NK-92 (cell line): ENCODE results near the gene EFCAB5.
"Not testable (repeated sequence)": the region's sequence is repeated elsewhere in the genome, so short reads cannot be mapped to it uniquely, and the experiment has no call there.

Source experiments
- DNase-seq: peaks from one replicate; lab custom pipeline; 2025; ENCODE audit not compliant: unreplicated experiment; lab: John Stamatoyannopoulos, UW

Gene EFCAB5

DNA sequence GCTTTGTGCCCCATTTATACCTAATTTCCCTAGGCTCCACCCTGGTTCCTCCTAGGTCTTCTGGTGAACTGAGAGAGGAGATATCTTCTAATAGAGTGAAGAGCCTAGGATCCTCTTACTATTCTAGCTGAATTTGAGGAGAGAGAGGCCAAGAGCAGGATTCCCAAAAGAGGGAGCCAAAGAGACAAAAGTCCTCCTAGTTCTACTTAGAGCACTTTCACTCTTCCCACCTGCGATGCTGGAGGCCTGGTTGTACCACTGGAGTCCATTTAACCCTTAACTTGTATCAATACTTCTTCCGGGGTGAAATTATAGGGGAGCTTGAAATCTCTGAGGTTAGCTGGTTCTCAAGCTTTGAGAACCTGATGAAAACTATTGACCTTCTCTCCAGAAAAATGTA lies 8.1 kb upstream of the EFCAB5 start:
- DNase-seq, result no peak

DNA sequence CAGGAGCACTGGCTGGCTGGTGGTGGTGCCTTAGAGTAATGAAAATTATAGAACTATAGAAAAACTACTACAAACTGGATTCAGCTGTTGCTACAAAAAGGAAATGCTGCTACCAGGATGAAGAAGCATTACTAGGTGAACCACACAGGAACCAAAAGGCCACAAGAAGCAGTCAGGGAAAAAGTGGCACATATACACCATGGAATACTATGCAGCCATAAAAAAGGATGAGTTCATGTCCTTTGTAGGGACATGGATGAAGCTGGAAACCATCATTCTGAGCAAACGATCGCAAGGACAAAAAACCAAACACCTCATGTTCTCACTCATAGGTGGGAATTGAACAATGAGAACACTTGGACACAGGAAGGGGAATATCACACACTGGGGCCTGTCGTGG lies 5.5 kb upstream of the EFCAB5 start:
- DNase-seq, result not testable (repeated sequence)

DNA sequence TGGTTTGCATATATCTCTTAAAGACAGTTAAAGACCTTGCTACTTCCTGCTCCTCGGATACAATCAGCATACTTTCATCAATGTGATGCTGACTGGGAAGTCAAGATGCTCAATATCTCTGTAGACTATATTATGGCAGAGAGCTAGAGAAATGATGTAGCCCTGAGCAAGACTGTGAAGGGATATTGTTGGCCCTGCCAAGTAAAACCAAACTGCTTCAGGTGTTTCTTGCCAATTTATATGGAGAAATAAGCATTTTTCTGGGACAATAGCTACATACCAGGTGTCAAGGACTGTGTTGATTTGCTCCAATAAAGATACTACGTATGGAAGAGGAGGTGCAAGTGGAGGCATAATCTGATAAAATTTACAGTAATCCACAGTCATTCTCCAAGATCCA lies 4.7 kb upstream of the EFCAB5 start:
- DNase-seq, result no peak

DNA sequence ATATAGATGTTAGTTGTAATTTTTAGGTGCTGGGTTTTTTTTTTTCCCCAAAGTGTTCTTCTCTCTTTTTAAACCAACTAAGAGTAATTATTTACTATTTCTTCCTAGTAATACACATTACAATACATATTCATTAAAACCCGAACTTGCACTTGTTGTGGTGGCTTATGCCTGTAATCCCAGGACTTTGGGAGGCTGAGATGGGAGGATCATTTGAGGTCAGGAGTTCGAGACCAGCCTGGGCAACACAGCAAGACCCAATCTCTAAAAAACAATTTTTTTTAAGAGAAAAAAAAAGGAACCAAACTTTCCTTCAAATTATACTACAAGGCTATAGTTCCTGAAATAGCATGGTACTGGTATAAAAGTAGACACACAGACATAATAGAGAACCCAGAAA lies 3.8 kb downstream of the EFCAB5 start:
- no peak for DNase-seq

DNA sequence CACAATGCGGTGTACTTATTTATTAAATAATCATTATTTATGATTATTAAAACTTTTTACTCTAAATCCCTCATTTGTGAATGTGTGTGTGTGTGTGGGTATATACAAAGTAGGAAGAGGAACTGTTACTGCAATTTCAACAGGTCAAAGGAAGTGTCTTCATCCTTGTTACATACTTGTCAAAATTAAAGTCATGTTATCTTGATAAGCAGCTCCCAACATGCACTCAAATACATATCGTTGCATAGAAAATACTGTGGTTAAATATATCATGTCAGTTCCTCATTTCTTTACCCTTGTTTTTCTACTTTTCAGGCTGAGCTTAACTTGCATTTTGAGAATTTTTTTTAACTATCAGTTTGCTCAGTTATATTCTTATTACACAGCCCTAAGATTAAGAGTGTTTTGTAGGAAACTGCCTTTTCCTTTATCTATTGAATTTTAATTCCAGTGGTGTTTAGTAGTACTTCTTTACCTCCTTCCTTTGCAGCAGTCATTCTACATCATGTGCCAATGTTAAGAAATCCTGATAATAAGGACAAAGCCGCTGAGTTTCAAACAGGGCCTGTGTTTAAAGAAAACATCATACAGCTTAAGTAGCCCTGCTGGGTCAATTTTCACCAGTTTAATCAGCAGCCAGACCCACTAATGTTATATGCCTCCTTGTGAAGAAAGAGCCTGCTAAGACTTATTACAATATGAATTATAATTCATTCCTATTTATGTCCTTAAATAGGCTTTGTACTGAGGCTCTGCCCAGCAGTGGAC lies 7.2 kb downstream of the EFCAB5 start:
- no peak for DNase-seq

DNA sequence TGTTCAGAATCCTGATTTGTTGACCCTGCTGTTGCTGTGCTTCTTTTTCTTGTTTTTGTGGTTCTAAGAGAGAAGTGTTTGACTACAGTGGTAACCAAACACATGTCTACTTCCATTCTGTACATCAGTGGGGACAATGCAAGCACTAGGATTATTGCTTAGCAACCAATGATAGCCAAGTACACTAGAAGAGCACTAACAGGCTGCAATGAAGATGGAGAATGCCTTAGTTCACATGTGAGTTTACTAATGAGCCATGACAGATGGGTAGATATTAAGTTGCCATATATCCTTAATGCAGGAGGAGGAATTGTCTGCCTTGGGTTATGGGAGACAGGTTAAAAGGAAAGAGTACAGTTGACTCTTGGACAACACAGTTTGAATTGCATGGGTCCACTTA lies 8.3 kb downstream of the EFCAB5 start:
- DNase-seq, result no peak

DNA sequence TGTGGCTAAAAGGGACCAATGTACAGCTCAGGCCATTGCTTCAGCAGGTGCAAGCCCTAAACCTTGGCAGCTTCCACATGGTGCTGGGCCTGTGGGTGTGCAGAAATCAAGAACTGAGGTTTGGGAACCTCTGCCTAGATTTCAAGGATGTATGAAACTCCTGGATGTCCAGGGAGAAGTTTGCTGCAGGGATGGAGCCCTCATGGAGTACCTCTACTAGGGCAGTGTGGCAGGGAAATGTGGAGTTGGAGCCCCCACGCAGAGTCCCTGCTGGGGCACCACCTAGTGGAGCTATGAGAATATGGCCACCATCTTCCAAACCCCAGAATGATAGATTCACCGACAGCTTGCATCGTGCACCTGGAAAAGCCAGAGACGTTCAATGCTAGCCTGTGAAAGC lies 13.0 kb downstream of the EFCAB5 start:
- no peak for DNase-seq

DNA sequence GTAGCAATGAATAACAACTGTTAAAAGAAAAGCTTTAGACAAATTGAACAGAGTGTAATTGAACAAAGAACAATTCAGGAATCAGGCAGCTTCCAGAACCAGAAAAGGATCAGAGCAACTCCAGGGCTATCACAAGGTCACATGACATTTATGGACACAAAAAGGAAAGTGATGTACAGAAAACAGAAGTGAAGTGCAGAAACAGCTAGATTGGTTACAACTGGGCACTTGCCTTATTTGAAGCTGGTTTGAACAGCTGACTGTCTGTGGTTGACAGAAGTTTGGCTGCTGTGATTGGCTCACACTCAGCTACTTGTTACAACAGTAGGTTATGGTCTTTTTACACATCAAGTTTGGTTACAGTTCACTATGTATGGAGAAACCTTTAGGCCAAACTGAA lies 14.8 kb downstream of the EFCAB5 start:
- DNase-seq, result no peak

DNA sequence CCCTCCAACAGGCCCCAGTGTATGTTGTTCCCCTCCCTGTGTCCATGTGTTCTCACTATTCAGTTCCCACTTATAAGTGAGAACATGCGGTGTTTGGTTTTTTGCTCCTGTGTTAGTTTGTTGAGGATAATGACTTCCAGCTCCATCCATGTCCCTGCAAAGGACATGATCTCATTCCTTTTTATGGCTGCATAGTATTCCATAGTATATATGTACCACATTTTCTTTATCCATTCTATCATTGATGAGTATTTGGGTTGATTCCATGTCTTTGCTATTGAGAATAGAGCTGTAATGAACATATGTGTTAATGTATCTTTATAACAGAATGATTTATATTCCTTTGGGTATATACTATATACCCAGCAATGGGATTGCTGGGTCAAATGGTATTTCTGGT lies 16.1 kb downstream of the EFCAB5 start:
- not testable (repeated sequence) for DNase-seq

DNA sequence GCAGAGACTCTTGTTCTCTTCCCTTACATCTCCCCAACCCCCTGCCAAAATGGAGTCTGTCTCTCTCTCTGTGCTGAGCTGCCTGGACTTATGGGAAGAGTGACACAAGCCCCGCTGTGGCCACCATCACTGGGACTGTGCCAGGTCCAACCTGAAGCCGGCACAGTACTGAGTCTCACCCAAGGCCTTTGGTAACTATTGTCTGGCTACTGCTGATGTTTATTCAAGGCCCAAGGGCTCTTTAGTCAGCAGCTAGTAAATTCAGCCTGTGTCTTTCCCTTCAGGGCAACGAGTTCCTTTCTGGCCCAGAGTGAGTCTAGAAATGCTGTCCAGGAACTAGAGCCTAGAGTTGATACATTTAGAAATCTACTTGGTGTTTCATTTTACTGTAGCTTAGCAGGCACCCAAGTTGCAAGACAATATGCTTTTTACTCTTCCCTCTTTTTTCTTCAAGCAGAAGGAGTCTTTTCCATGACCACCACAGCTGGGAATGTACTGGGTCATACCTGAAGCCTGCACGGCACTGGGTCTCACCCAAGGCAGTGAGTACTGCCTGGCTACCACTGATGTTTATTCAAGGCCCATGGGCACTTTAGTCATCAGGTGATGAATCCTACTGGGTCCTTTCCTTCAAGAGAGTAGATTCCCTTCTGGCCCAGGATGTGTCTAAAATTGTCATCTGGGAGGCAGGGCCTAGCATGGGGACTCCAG lies 17.7 kb downstream of the EFCAB5 start:
- no peak for DNase-seq

DNA sequence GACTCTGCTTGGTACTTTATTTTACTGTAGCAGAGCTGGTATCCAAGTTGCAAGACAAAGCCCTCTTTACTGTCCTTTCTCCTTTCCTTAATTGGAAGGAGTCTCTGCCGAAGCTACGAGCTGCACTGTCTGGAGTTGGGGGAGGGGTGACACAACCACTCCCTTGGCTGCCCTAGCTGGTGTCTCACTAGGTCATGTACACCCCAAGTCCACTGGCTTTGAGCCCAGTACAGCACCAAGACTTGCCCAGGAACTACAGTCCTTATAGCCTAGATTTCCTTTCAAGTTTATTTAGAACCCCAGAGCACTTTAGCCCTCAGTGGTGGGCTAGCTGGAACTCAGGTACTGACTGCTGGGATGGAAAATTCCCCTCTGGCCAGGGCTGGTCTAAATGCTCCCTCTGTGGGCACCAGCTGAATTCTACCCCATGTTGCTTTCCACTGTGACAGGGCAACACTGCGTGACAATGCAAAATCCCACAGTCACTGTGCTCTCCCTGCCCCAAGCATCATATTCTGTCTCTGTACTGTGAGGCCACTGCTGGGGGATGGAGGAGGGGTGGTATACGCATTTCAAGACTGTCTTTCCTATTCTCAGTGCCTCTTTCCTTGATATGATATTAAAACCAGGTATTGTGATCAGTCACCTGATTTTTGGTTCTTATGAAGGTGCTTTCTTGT lies 18.4 kb downstream of the EFCAB5 start:
- DNase-seq, result no peak

DNA sequence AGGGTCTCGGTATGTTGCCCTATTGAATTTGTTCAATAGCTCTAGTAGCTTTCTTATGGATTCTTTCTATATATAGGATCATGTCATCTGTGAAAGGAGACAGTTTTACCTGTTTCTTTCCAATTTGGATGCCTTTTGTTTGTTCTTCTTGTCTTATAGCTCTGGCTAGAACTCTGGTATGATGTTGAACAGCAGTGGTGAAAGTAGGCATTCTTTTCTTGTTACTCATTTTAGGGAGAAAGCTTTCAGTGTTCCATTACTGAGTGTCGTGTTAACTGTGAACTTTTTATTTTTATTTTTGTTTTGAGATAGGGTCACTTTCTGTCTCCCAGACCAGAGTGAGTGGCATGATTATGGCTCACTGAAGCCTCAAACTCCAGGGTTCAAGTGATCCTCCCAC lies 21.2 kb downstream of the EFCAB5 start:
- DNase-seq, result no peak

DNA sequence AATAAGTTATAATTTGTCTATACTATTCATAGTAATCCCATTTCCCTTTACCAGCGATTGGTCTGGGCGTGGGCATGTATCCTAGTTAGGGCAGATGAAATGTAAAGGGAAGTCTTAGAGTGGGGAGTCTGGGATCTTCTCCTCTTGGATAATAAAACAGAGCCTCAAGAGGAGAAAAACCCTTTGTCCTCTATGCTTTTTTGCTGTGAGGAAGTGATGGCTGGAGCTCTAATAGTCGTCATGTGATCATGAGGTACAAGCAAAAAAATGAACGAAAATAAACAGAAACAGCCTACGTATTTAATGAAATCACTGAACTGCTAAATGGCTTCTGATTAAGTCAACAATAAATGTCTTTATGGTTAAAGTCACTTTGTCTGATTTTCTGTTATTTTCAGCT lies 26.8 kb downstream of the EFCAB5 start:
- no peak for DNase-seq

DNA sequence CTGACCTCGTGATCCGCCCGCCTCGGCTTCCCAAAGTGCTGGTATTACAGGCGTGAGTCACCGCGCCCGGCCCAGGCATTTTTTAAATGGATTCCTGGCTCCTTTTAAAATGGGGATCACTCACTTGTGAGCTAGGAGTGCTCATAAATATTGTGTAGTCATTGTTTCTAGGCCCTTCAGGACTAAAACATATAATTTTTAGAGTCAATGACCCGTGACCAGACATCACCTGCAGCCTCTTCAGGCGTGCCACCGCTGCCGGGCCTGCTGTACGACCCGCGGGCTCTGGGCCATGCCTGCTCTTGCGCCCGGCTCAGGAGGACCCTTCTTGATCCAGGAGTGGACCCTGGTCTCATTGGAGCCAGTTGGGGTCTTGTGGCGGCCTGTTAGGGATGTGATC lies 30.8 kb downstream of the EFCAB5 start:
- no peak for DNase-seq

DNA sequence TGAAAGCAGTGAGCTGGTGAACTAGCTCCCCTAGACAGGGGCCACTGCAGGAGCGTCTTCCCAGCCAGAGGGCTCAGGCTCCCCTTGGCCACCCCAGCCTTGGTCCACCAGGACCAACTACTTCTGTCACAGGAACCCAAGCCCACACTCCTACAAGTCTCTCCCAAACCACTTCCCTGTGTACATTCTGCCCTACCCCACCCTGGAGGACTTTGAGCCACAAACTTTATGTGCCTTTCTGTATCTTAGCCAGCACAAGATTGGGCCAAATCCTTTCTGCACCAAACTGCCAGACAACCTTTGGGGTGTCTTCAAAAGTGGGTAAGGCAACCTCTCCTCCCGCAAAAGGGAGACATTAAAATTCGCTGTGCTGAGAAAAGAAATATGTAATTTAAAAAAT lies 31.6 kb downstream of the EFCAB5 start:
- no peak for DNase-seq

DNA sequence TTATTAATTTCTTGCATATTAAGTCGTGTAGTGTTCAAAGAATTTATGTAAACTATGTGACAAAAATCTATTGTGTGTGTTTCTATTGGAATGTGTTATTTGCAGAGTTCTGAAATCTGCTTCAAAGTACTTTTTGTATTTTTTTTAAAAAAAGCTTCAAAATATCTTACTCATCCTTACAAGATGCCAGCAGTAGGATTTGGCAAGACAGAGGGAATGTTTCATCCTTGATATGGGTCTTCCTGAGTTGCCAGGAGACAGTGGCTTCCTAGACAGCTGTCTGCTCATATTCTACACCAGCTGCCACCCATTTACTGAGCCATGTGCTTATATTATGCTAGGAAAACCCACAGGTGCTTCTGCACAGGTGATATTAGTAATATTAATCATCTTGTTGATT lies 36.4 kb downstream of the EFCAB5 start:
- no peak for DNase-seq

DNA sequence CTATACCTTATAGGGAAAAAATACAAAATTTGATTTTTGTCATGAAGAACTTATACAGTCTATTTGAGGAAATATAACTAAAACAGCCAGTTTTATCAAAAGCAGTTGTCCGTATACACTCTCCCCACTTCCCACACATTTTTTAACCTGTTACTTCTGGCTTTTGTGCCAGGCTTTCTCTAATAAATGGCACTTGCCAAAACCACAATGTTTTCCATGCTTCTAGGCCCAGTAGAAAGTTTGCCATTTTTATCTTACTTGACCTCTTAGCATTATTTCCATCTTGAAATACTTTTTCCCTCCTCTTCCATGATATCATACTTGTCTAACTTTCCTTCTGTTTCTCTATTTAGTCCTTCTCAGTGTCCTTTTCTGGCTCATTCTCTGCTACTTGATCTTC lies 38.8 kb downstream of the EFCAB5 start:
- DNase-seq, result no peak

DNA sequence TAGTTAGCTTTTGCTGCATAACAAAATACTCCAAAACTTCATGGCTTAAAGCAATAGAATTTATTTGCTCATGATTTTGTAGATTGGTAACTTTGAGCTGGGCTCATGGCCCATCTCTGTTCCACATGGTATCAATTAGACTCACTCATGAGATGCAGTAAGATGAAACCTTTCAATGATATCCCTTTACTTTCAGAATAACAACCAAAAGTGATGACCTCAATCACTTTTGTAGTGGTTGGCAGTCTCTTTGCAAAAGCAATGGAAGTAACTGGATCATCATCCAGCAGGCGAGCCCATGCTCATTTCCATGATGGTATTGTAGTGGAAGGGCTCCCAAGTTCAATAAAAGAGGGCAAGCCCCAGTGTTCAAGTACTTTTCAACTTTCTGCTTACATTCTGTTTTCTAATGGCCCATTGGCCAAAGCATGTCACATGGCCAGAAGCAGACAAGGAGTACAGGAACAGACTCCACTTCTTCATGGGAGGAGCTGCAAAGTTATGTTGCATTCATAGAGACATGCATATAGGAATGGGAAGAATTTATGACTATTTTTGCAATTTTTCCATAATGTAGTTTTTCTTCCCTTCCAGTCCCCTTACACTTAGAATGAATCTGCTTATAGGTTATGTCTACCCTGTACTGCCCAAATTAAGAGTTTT lies 41.7 kb downstream of the EFCAB5 start:
- DNase-seq, result no peak

DNA sequence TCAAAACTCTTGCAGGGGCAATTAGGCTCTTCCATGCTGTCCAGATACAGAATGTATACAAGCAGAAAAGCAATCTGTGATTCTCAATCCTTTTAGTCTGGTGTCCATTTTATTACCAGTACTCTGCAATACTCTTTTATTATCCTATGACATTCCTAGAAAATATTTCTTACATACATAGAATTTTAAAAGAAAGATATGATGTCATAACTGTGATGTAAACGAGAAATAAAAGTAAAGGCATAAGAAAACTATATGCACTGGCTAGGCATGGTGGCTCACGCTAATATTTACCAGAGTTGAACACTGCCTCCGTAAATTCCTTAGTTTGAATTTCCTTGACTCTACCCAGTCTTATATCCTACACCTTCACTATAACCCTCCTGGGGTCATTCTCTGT lies 55.0 kb downstream of the EFCAB5 start:
- no peak for DNase-seq

DNA sequence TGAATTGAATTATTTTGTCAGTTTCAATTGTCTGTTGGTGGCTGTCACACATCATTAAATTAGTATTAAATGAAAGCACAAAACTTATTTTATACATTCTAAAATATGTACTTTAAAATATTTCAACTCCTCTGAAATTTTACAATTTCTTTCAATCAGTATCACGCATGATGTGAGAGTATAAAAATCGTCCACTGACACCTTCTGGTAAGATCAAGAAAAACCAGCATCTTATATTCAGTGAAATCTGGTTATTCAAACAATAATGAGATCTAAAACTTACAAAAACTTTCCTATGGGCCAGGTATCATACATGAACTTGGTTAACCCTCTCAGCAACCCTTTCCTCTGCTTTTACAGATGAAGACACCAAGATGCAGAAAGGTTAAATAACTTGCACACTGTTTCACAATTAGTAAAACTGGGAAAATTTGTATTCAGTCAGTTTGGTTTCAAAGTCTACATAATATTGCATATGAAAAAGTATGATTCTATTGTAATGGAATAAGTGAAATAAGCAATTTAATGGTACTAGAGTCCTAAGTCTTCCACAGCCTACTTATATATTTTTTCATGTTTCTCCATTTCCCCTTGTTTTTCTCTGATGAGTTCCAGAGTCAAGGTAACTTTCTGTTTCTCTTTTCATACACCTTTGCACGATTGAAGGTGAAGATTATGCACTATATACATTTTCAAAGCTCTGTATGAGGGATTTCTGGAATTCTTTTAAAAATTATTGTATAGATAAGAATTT lies 58.7 kb downstream of the EFCAB5 start:
- DNase-seq, result no peak

DNA sequence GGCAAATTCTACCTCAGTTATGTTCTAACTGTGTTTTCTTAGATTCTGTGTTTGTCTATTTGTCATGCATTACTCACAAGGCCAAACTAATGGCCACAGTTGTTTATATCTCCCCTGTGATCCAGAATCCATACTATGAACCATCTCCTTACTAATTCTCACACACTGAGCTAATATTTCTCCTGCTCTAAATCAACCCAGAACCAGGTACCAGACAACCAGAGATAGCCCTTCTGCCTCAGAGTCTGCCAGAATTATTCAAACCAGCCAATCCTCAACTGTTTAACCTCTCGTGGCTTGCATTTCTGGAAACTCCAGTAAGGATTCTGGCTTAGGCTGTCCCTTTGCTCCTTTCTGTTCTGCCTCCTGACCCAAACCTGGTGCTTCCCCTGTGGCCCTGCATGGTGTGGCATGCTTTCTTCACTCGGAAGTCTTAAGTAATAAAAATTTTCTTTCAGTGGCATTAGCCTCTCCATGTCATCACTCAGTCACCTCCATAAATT lies 59.4 kb downstream of the EFCAB5 start:
- DNase-seq, result no peak
